Measurements from ENCODE around the gene MT1A. TPM values are rescaled to one million over a fixed set of nuclear protein-coding genes. Genes with fewer than 3 reads are reported as not detected.
"Not testable (repeated sequence)": the region's sequence is repeated elsewhere in the genome, so short reads cannot be mapped to it uniquely, and the experiment has no call there.

The MT1A gene
- total RNA-seq, 1 experiment from 2014 or later, result not detected

DNA sequence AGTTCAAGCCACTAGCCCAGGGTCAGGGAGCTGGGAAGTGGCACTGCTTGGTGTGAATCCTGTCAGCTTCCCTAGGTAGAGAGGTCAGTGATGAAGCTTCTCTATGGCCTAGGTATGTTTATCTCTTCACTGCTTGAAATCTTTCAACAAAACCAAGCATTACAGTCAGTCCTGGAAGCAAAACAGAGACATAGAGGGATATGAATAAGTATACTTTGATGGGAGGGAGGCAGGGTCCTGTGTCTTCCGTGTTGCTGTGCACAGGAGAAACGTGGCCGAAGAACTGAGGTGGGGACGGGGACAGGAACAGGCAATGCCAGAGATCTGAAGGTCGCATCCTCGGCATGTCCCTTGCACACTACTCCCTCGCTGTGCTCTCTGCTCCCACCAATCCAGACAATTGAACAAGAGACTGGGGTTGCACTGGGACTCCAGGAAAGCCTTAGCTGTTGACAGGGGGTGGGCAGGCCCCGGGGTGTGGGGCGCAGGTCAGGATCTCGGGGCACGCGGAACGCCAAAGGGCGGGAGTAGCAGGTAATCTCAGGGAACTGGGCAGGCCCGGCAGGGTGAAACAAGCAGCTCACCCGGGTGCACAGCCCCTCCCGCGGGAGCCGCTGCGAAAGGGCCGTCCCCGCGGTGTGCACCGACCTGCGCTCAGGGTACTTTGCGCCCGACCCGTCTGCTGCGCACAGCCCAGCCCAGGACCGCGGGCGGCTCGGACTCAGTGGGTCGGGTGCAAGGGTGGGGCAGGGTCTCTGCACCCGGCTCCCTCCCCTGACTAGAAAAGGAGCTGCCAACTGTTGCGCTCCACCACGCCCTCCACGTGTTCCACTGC, 30.8 kb downstream of the MT1A start, which contains the start of gene MT1H:
MT1H (plus strand) TSS at position 810 of the 835 bp plus-strand sequence. CDS start 71 bp downstream, outside the sequence.
- DNase-seq (ENCODE audit: low spot score), result no peak
- no peak within 1 kb of the TSS for H3K27ac ChIP-seq (ENCODE audit: low read depth, low read length, poor library complexity, severe bottlenecking)
- peaks cover 32% of the 10 kb centered on the region for H3K27me3 ChIP-seq (replicated peaks; ENCODE audit: insufficient read depth, low read depth, low read length, poor library complexity)
- no peak within 1 kb of the TSS for H3K4me3 ChIP-seq (ENCODE audit: low read depth, low read length, poor library complexity, severe bottlenecking)
- no peaks in the 10 kb centered on the region for H3K36me3 ChIP-seq (ENCODE audit: insufficient read depth, low read length, poor library complexity, severe bottlenecking)
- no peak for TF ChIP-seq EZH2 (IDR thresholded peaks at IDR 0.05; ENCODE audit: borderline replicate concordance, low read depth, low read length, poor library complexity, severe bottlenecking)
- TF ChIP-seq, protein P1, sequence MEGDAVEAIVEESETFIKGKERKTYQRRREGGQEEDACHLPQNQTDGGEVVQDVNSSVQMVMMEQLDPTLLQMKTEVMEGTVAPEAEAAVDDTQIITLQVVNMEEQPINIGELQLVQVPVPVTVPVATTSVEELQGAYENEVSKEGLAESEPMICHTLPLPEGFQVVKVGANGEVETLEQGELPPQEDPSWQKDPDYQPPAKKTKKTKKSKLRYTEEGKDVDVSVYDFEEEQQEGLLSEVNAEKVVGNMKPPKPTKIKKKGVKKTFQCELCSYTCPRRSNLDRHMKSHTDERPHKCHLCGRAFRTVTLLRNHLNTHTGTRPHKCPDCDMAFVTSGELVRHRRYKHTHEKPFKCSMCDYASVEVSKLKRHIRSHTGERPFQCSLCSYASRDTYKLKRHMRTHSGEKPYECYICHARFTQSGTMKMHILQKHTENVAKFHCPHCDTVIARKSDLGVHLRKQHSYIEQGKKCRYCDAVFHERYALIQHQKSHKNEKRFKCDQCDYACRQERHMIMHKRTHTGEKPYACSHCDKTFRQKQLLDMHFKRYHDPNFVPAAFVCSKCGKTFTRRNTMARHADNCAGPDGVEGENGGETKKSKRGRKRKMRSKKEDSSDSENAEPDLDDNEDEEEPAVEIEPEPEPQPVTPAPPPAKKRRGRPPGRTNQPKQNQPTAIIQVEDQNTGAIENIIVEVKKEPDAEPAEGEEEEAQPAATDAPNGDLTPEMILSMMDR (conservative IDR thresholded peaks at IDR 0.05; ENCODE audit: low read depth, low read length), result no peak
- intact Hi-C loops (cut with micrococcal nuclease; ENCODE audit: unreplicated experiment), result no loop called here
- H3K9me3 ChIP-seq (ENCODE audit: low read depth, low read length, poor library complexity, severe bottlenecking), result no peaks in the 10 kb centered on the region
- no peaks in the 10 kb centered on the region for H3K4me1 ChIP-seq (ENCODE audit: insufficient read depth, low read length, poor library complexity, severe bottlenecking)
- POLR2A ChIA-PET (ENCODE audit: low non-redundant PET), result no interaction called here
- no TSS peak for BruUV-seq (replicated peaks)
- CTCF ChIA-PET, result no interaction called here

DNA sequence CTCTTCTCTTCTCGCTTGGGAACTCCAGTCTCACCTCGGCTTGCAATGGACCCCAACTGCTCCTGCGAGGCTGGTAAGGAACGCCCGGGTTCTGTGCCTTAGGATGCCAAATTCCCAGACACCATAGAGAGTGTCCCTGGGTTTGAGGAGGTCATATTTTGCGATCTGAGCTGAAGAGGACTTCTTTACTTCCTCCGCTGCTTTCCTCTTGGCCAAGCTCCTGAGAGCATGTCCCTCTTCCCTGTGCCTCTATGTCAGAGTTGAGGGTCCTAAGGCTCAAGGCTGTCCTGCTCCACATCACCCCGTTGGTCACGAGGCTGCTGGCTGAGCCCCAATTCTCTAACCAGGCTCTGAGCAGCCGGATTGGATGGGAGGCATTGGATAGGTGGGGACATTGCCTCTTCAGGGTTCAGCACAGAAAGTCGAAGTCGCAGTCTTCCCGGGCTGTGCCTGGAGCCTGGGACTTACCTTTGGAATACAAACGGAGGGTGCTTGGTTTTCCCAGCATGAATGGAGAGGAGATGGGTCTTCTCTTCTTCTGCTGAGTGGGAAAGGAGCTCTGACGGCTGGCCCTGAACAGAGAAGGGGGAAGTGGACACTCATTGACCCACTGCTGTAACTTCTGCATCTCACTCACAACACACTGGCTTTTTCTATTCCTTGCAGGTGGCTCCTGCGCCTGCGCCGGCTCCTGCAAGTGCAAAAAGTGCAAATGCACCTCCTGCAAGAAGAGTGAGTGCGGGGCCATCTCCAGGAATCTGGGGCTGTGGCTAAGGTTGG, 31.6 kb downstream of the MT1A start:
- BruUV-seq (replicated peaks), result no TSS peak
- Histone ChIP-seq H3K36me3 (ENCODE audit: insufficient read depth, low read length, poor library complexity, severe bottlenecking) (no peaks in the 10 kb centered on the region), H3K4me3 (ENCODE audit: low read depth, low read length, poor library complexity, severe bottlenecking) (no peak overlapping the region), H3K27me3 (replicated peaks; ENCODE audit: insufficient read depth, low read depth, low read length, poor library complexity) (peaks cover 32% of the 10 kb centered on the region), H3K9me3 (ENCODE audit: low read depth, low read length, poor library complexity, severe bottlenecking) (no peaks in the 10 kb centered on the region), H3K4me1 (ENCODE audit: insufficient read depth, low read length, poor library complexity, severe bottlenecking) (no peaks in the 10 kb centered on the region), H3K27ac (ENCODE audit: low read depth, low read length, poor library complexity, severe bottlenecking) (no peak overlapping the region)
- POLR2A ChIA-PET (ENCODE audit: low non-redundant PET), result no interaction called here
- TF ChIP-seq, protein P1 (conservative IDR thresholded peaks at IDR 0.05; ENCODE audit: low read depth, low read length), result no peak
- TF ChIP-seq EZH2 (IDR thresholded peaks at IDR 0.05; ENCODE audit: borderline replicate concordance, low read depth, low read length, poor library complexity, severe bottlenecking), result no peak
- intact Hi-C loops (cut with micrococcal nuclease; ENCODE audit: unreplicated experiment), result no loop called here
- DNase-seq (ENCODE audit: low spot score), result no peak
- CTCF ChIA-PET, result no interaction called here

DNA sequence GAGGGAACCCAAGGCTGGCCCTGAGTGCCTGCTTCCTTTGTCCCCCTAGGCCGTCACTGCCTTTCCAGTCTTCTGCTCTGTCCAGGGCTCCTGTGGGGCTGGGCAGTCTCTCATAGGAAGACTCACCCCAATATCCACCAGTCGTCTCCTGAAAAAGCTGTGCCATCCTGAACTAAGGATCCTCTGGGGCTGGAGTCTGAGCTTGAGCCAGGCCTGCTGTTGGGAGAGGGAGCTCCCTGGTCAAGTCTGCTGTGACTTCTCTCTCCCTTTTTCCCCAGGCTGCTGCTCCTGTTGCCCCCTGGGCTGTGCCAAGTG, 32.1 kb downstream of the MT1A start:
- CTCF ChIA-PET, result no interaction called here
- no peak overlapping the region for H3K4me3 ChIP-seq (ENCODE audit: low read depth, low read length, poor library complexity, severe bottlenecking)
- TF ChIP-seq EZH2 (IDR thresholded peaks at IDR 0.05; ENCODE audit: borderline replicate concordance, low read depth, low read length, poor library complexity, severe bottlenecking), result no peak
- TF ChIP-seq, protein P1 (conservative IDR thresholded peaks at IDR 0.05; ENCODE audit: low read depth, low read length), result no peak

DNA sequence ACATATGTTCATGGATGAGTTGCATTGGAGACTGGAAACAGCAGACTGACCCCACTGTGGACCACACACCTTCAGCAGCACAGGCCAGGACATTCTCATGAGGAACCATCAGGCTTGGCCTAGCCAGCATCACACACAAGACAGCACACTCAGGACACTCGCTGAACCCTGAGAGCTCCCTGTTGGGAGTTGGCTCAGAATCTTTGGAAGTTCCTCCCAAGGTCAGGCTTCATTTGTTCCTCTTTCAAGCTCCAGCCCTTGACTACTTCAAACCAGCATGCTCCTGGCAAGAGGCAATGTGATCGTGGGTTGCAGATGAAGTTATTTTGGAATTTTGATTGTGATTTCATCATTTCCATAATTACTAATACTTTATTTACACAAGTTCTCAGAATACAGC, 33.2 kb downstream of the MT1A start:
- BruUV-seq (replicated peaks); H3K4me3 ChIP-seq (ENCODE audit: low read depth, low read length, poor library complexity, severe bottlenecking); DNase-seq (ENCODE audit: low spot score); intact Hi-C loops (cut with micrococcal nuclease; ENCODE audit: unreplicated experiment); H3K27ac ChIP-seq (ENCODE audit: low read depth, low read length, poor library complexity, severe bottlenecking); H3K4me1 ChIP-seq (ENCODE audit: insufficient read depth, low read length, poor library complexity, severe bottlenecking); H3K36me3 ChIP-seq (ENCODE audit: insufficient read depth, low read length, poor library complexity, severe bottlenecking); H3K9me3 ChIP-seq (ENCODE audit: low read depth, low read length, poor library complexity, severe bottlenecking); CTCF ChIA-PET; POLR2A ChIA-PET (ENCODE audit: low non-redundant PET): not testable (repeated sequence)
- H3K27me3 ChIP-seq (replicated peaks; ENCODE audit: insufficient read depth, low read depth, low read length, poor library complexity), result peaks cover 32% of the 10 kb centered on the region

More for the DNA sequence above, 32.1 kb downstream of the MT1A start:
- no TSS peak for BruUV-seq (replicated peaks)
- H3K27ac ChIP-seq (ENCODE audit: low read depth, low read length, poor library complexity, severe bottlenecking), result no peak overlapping the region
- H3K4me1 ChIP-seq (ENCODE audit: insufficient read depth, low read length, poor library complexity, severe bottlenecking), result no peaks in the 10 kb centered on the region
- POLR2A ChIA-PET (ENCODE audit: low non-redundant PET), result no interaction called here
- H3K36me3 ChIP-seq (ENCODE audit: insufficient read depth, low read length, poor library complexity, severe bottlenecking), result no peaks in the 10 kb centered on the region
- no peak for DNase-seq (ENCODE audit: low spot score)
- intact Hi-C loops (cut with micrococcal nuclease; ENCODE audit: unreplicated experiment), result no loop called here
- H3K9me3 ChIP-seq (ENCODE audit: low read depth, low read length, poor library complexity, severe bottlenecking), result no peaks in the 10 kb centered on the region
- peaks cover 32% of the 10 kb centered on the region for H3K27me3 ChIP-seq (replicated peaks; ENCODE audit: insufficient read depth, low read depth, low read length, poor library complexity)

DNA sequence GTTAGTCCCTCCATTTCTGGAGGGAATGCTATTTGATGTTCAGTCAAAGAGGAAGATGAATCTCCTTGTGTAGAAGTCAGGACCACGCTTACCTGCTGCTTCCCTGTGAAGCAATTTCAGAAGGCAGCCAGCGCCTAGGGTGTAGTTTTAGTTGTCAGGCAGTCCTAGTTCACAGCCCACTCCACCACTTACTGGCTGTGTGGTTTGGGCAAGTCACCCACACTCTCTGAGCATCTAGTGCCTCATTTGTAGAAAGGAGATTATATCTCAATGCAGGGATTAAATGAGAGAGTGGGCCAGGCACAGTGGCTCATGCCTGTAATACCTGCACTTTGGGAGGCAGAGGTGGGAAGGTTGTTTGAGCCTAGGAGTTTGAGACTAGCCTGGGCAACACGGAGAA, 33.7 kb downstream of the MT1A start:
- POLR2A ChIA-PET (ENCODE audit: low non-redundant PET); H3K27ac ChIP-seq (ENCODE audit: low read depth, low read length, poor library complexity, severe bottlenecking); H3K4me1 ChIP-seq (ENCODE audit: insufficient read depth, low read length, poor library complexity, severe bottlenecking); H3K4me3 ChIP-seq (ENCODE audit: low read depth, low read length, poor library complexity, severe bottlenecking); intact Hi-C loops (cut with micrococcal nuclease; ENCODE audit: unreplicated experiment); CTCF ChIA-PET; H3K36me3 ChIP-seq (ENCODE audit: insufficient read depth, low read length, poor library complexity, severe bottlenecking); BruUV-seq (replicated peaks); H3K9me3 ChIP-seq (ENCODE audit: low read depth, low read length, poor library complexity, severe bottlenecking); DNase-seq (ENCODE audit: low spot score): not testable (repeated sequence)
- peaks cover 30% of the 10 kb centered on the region for H3K27me3 ChIP-seq (replicated peaks; ENCODE audit: insufficient read depth, low read depth, low read length, poor library complexity)
